H1 (cell line): Measurements from ENCODE around the gene ADORA1.

Experiments
- POLR2A ChIP-seq, 2 experiments: IDR thresholded peaks; 1 replicate in 1 of 2; 2 replicates in 1 of 2; pipeline ENCODE4 v1.6.1; 2011; ENCODE audit warnings: low read depth in 2 of 2, low read length in 2 of 2, mild to moderate bottlenecking in 2 of 2; ENCODE audit errors: control extremely low read depth in 1 of 2
- YY1 ChIP-seq: IDR thresholded peaks from 2 replicates; pipeline ENCODE4 v1.6.1; 2011; ENCODE audit warnings: low read depth, mild to moderate bottlenecking, low read length
- TF ChIP-seq, protein P1 (sequence below), 3 experiments: IDR thresholded peaks; 1 replicate in 2 of 3; 2 replicates in 1 of 3; pipeline versions ENCODE4 v1.5.1 to v1.6.1; 2011; ENCODE audit warnings: low read length in 3 of 3, mild to moderate bottlenecking in 3 of 3, inconsistent platforms in 2 of 3, low read depth in 1 of 3, moderate library complexity in 1 of 3; ENCODE audit not compliant: insufficient read depth in 1 of 3; ENCODE audit errors: control extremely low read depth in 1 of 3

GRCh38 chr1:203159844-203160243 lies 32.3 kb downstream of the ADORA1 start:
- no peak for TF ChIP-seq POLR2A (IDR thresholded peaks at IDR 0.05; ENCODE audit: control extremely low read depth in 1 of 2, low read depth in 2 of 2, low read length in 2 of 2)
- TF ChIP-seq YY1: no peak
- TF ChIP-seq, protein P1, sequence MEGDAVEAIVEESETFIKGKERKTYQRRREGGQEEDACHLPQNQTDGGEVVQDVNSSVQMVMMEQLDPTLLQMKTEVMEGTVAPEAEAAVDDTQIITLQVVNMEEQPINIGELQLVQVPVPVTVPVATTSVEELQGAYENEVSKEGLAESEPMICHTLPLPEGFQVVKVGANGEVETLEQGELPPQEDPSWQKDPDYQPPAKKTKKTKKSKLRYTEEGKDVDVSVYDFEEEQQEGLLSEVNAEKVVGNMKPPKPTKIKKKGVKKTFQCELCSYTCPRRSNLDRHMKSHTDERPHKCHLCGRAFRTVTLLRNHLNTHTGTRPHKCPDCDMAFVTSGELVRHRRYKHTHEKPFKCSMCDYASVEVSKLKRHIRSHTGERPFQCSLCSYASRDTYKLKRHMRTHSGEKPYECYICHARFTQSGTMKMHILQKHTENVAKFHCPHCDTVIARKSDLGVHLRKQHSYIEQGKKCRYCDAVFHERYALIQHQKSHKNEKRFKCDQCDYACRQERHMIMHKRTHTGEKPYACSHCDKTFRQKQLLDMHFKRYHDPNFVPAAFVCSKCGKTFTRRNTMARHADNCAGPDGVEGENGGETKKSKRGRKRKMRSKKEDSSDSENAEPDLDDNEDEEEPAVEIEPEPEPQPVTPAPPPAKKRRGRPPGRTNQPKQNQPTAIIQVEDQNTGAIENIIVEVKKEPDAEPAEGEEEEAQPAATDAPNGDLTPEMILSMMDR (IDR thresholded peaks at IDR 0.05; ENCODE audit: control extremely low read depth in 1 of 3, insufficient read depth in 1 of 3, low read depth in 1 of 3, low read length in 3 of 3): no peak
